HEK293 (cell line): ENCODE results near the gene SNRPD2.

Experiments
- CTCF ChIA-PET: fragments of 350-600 bp; formaldehyde crosslinking; extraction: SDS; loops from one replicate; lab custom pipeline; 2021; ENCODE audit warnings: antibody characterized with exemption; lab: Yijun Ruan, JAX
- POLR2A ChIA-PET: fragments of 300-600 bp; formaldehyde crosslinking; extraction: SDS; loops from one replicate; lab custom pipeline; 2020; ENCODE audit warnings: antibody characterized with exemption, inconsistent platforms; lab: Yijun Ruan, JAX
- H3K27ac ChIP-seq: fragments of 200-500 bp; sonication (Bioruptor generic); 2 replicates; pipeline ENCODE4 v1.5.1; 2014; ENCODE audit warnings: low read depth, low read length, control low read depth, inconsistent platforms; ENCODE audit errors: extremely low read depth
- H3K36me3 ChIP-seq, 2 experiments: fragments of 200-500 bp in 1 of 2; sonication (Bioruptor generic) in 1 of 2; 1 replicate in 1 of 2; 2 replicates in 1 of 2; pipeline ENCODE4 v1.5.1; 2014 to 2017; ENCODE audit warnings: inconsistent platforms in 2 of 2, low read length in 2 of 2; ENCODE audit not compliant: control insufficient read depth in 2 of 2, insufficient read depth in 1 of 2
- H3K4me1 ChIP-seq: fragments of 200-500 bp; sonication (Bioruptor generic); 2 replicates; pipeline ENCODE4 v1.5.1; 2014; ENCODE audit warnings: mild to moderate bottlenecking, low read length, inconsistent platforms; ENCODE audit not compliant: control insufficient read depth, insufficient read depth
- H3K4me3 ChIP-seq: 2 replicates; pipeline ENCODE4 v1.5.1; 2011; ENCODE audit warnings: low read depth, mild to moderate bottlenecking, control low read depth, low read length, moderate library complexity
- H3K9me3 ChIP-seq: fragments of 200-500 bp; sonication (Bioruptor generic); 2 replicates; pipeline ENCODE4 v1.5.1; 2014; ENCODE audit warnings: low read depth, low read length, inconsistent platforms; ENCODE audit not compliant: control insufficient read depth, insufficient read depth
- BCL11B ChIP-seq: fragments of 450-650 bp; formaldehyde crosslinking; IDR thresholded peaks from 2 replicates; pipeline ENCODE4 v1.5.1; 2016; ENCODE audit warnings: low read depth, missing biosample characterization, missing genetic modification characterization
- GLIS1 ChIP-seq: fragments of 450-650 bp; formaldehyde crosslinking; IDR thresholded peaks from 2 replicates; pipeline ENCODE4 v1.5.1; 2016; ENCODE audit warnings: missing biosample characterization, missing genetic modification characterization
- KLF8 ChIP-seq: fragments of 450-650 bp; formaldehyde crosslinking; IDR thresholded peaks from 2 replicates; pipeline ENCODE4 v1.5.1; 2016; ENCODE audit warnings: missing biosample characterization, missing genetic modification characterization
- PRDM10 ChIP-seq: fragments of 450-650 bp; formaldehyde crosslinking; IDR thresholded peaks from 2 replicates; pipeline ENCODE4 v1.5.1; 2016; ENCODE audit warnings: missing biosample characterization, missing genetic modification characterization
- SALL2 ChIP-seq: fragments of 450-650 bp; formaldehyde crosslinking; IDR thresholded peaks from 2 replicates; pipeline ENCODE4 v1.5.0; 2017; ENCODE audit warnings: missing biosample characterization, mild to moderate bottlenecking, missing genetic modification characterization, borderline replicate concordance
- ZBTB44 ChIP-seq: fragments of 450-650 bp; IDR thresholded peaks from 2 replicates; pipeline ENCODE4 v1.5.1; 2018; ENCODE audit warnings: missing biosample characterization, mild to moderate bottlenecking, missing genetic modification characterization
- ZBTB48 ChIP-seq: fragments of 450-650 bp; formaldehyde crosslinking; IDR thresholded peaks from 2 replicates; pipeline ENCODE4 v1.5.1; 2016; ENCODE audit warnings: missing biosample characterization, missing genetic modification characterization
- ZFHX2 ChIP-seq: fragments of 450-650 bp; formaldehyde crosslinking; conservative IDR thresholded peaks from 2 replicates; pipeline ENCODE4 v1.5.1; 2016; ENCODE audit warnings: missing biosample characterization, missing genetic modification characterization
- ZNF157 ChIP-seq: fragments of 450-650 bp; formaldehyde crosslinking; IDR thresholded peaks from 2 replicates; pipeline ENCODE4 v1.5.1; 2016; ENCODE audit warnings: missing biosample characterization, missing genetic modification characterization
- ZNF362 ChIP-seq: fragments of 450-650 bp; formaldehyde crosslinking; IDR thresholded peaks from 2 replicates; pipeline ENCODE4 v1.5.1; 2016; ENCODE audit warnings: missing biosample characterization, missing genetic modification characterization
- ZNF366 ChIP-seq: fragments of 450-650 bp; formaldehyde crosslinking; conservative IDR thresholded peaks from 2 replicates; pipeline ENCODE4 v1.5.1; 2016; ENCODE audit warnings: missing biosample characterization, missing genetic modification characterization
- ZNF548 ChIP-seq: fragments of 450-650 bp; formaldehyde crosslinking; IDR thresholded peaks from 2 replicates; pipeline ENCODE4 v1.5.1; 2016; ENCODE audit warnings: missing biosample characterization, missing genetic modification characterization
- ZNF664 ChIP-seq: fragments of 450-650 bp; formaldehyde crosslinking; IDR thresholded peaks from 2 replicates; pipeline ENCODE4 v1.5.1; 2016; ENCODE audit warnings: missing biosample characterization, missing genetic modification characterization

The SNRPD2 gene

GRCh38 chr19:45710356-45711130 lies 18.8 kb upstream of the SNRPD2 start:
- CTCF ChIA-PET: interaction anchor here (0.7 to 1.8 kb wide), 5 partner anchors 16 to 873 kb away, joined by 3 to 11 read pairs (median 3); partner anchors contain the start of gene QPCTL
- POLR2A ChIA-PET: interaction anchor here (0.5 to 2.8 kb wide), 3 partner anchors 58 to 73 kb away, joined by 4 to 26 read pairs (median 4); partner anchors contain the start of gene SIX5

GRCh38 chr19:45705710-45706415 lies 14.1 kb upstream of the SNRPD2 start:
- Histone ChIP-seq H3K36me3 (peaks cover 22 to 30% of the 10 kb centered on the region in 2 experiments; a peak in 2 of 3 replicates), H3K9me3 (no peaks in the 10 kb centered on the region), H3K27ac (no peak overlapping the region), H3K4me1 (no peaks in the 10 kb centered on the region), H3K4me3 (no peak overlapping the region)
- ChIA-PET POLR2A (interaction anchor here (0.6 to 3.5 kb wide), 4 partner anchors 12 to 279 kb away, joined by 3 to 18 read pairs (median 3); partner anchors contain the start of gene SIX5), CTCF (interaction anchor here (0.7 to 8.2 kb wide), 2 partner anchors 13 to 1249 kb away, joined by 3 to 65 read pairs; partner anchors contain the start of genes QPCTL and SNRPD2)
- TF ChIP-seq BCL11B (tag by site-specific recombination): no peak
- peak; percentile 98 for TF ChIP-seq ZNF664
- no peak for TF ChIP-seq ZNF157 (tag by site-specific recombination)

More at GRCh38 chr19:45710356-45711130, 18.8 kb upstream of the SNRPD2 start:
- H3K9me3 ChIP-seq: no peaks in the 10 kb centered on the region
- H3K27ac ChIP-seq: peak overlapping the region; percentile 31; the same call in 1 of the 2 replicates
- H3K4me3 ChIP-seq: no peak overlapping the region
- peaks cover 6 to 28% of the 10 kb centered on the region in 2 experiments; a peak in 2 of 3 replicates for H3K36me3 ChIP-seq
- H3K4me1 ChIP-seq: peaks cover 2% of the 10 kb centered on the region; the same call in 1 of the 2 replicates
- TF ChIP-seq PRDM10 (tag by site-specific recombination) (peak; percentile 81), ZNF548 (no peak), ZNF366 (peak; percentile 22; the same call in 1 of the 2 replicates), ZNF362 (tag by site-specific recombination) (0 out of 2 replicates have a peak, but pooled peaks have one; percentile 6), ZFHX2 (tag by site-specific recombination) (no peak), ZBTB48 (tag by site-specific recombination) (peak; percentile 46; the same call in 1 of the 2 replicates)

GRCh38 chr19:45705115-45705514 lies 13.4 kb upstream of the SNRPD2 start:
- Histone ChIP-seq H3K36me3 (peaks cover 22 to 30% of the 10 kb centered on the region in 2 experiments; a peak in 2 of 3 replicates), H3K27ac (no peak overlapping the region), H3K4me1 (no peaks in the 10 kb centered on the region), H3K9me3 (no peaks in the 10 kb centered on the region), H3K4me3 (no peak overlapping the region)
- POLR2A ChIA-PET: interaction anchor here (0.9 to 3.5 kb wide), 3 partner anchors 12 to 63 kb away, joined by 3 to 18 read pairs (median 3); partner anchors contain the start of gene SIX5
- CTCF ChIA-PET: interaction anchor here (0.7 to 8.2 kb wide), 3 partner anchors 12 to 1250 kb away, joined by 3 to 65 read pairs (median 5); partner anchors contain the start of genes QPCTL and SNRPD2
- TF ChIP-seq SALL2 (tag by site-specific recombination) (no peak), GLIS1 (tag by site-specific recombination) (peak; percentile 68), KLF8 (tag by site-specific recombination) (no peak), ZBTB44 (tag by site-specific recombination) (0 out of 2 replicates have a peak, but pooled peaks have one; percentile 26)
